DOHH2 (cell line): Measurements from ENCODE around the gene KIF26B.

Source experiments
- EZH2phosphoT487 ChIP-seq: fragments of 200-600 bp; sonication (generic); IDR thresholded peaks from 2 replicates; pipeline ENCODE4 v1.6.1; 2017; ENCODE audit warnings: borderline replicate concordance, mild to moderate bottlenecking, antibody characterized with exemption, low read length, moderate library complexity, mixed read lengths
- TF ChIP-seq, protein P1 (sequence below): fragments of 200-600 bp; sonication (generic); IDR thresholded peaks from one replicate; pipeline ENCODE4 v1.5.1; 2014; ENCODE audit warnings: antibody characterized with exemption, mild to moderate bottlenecking, low read depth, low read length; ENCODE audit not compliant: poor library complexity, severe bottlenecking

DNA sequence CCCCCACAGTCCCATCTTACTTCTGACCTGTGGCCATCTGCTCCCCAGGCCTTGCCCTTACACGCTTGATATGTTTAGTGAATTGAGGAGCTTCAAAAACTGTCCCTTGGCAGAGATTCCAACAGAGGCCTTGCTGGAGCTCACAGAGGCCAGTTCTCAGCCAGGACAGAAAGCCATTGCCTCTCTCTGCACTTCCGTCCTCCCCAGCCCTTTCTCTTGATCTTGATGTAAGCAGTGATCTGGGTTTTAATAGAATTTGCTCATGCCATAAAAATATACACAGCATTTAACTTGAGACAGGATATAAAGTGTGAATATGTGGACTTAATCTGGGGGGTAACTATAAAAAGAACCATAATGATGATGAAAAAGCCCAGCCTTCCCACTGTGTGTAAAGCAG, 453.5 kb downstream of the KIF26B start:
- TF ChIP-seq, protein P1, sequence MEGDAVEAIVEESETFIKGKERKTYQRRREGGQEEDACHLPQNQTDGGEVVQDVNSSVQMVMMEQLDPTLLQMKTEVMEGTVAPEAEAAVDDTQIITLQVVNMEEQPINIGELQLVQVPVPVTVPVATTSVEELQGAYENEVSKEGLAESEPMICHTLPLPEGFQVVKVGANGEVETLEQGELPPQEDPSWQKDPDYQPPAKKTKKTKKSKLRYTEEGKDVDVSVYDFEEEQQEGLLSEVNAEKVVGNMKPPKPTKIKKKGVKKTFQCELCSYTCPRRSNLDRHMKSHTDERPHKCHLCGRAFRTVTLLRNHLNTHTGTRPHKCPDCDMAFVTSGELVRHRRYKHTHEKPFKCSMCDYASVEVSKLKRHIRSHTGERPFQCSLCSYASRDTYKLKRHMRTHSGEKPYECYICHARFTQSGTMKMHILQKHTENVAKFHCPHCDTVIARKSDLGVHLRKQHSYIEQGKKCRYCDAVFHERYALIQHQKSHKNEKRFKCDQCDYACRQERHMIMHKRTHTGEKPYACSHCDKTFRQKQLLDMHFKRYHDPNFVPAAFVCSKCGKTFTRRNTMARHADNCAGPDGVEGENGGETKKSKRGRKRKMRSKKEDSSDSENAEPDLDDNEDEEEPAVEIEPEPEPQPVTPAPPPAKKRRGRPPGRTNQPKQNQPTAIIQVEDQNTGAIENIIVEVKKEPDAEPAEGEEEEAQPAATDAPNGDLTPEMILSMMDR: no peak
- TF ChIP-seq EZH2phosphoT487: no peak
